Left ventricle myocardium inferior (tissue), 1 donor: ENCODE data around the gene TCEA3. TPM values are rescaled to one million over a fixed set of nuclear protein-coding genes. Genes with fewer than 3 reads are reported as not detected.

Experiments used
- DNase-seq: peaks from one replicate; pipeline ENCODE4 v3.0.0-alpha.2; 2020
- H3K27ac ChIP-seq: fragments of 200-600 bp; replicated peaks from 2 replicates; pipeline ENCODE4 v1.8.0; 2021
- H3K27me3 ChIP-seq: fragments of 200-600 bp; 2 replicates; pipeline ENCODE4 v1.8.0; 2021; ENCODE audit warnings: low read depth
- H3K36me3 ChIP-seq: fragments of 200-600 bp; 2 replicates; pipeline ENCODE4 v1.8.0; 2021
- H3K4me1 ChIP-seq: fragments of 200-600 bp; 2 replicates; pipeline ENCODE4 v1.8.0; 2021
- H3K4me3 ChIP-seq: fragments of 200-600 bp; 2 replicates; pipeline ENCODE4 v1.8.0; 2021; ENCODE audit warnings: mild to moderate bottlenecking, moderate library complexity
- H3K9me3 ChIP-seq: fragments of 200-600 bp; replicated peaks from 2 replicates; pipeline ENCODE4 v1.8.0; 2021
- CTCF ChIP-seq: fragments of 200-600 bp; IDR thresholded peaks from 2 replicates; pipeline ENCODE4 v1.8.0; 2021; ENCODE audit warnings: antibody characterized with exemption, mild to moderate bottlenecking, borderline replicate concordance
- intact Hi-C: fragments of 100-400 bp; cut with micrococcal nuclease; formaldehyde crosslinking; loops from one replicate; pipeline ENCODE4 v1.11.0; 2022
- total RNA-seq: library from RNA; stranded (reverse); fragmentation: NEBNext Ultra II Directional; extraction: Animal tissue kit (Norgen Biotek cat#: 25700); gene quantifications from one replicate; pipeline ENCODE4 v1.2.1, GENCODE V29; 2021
- donor health status: DM: no; HTN: yes; CAD: no; lungs with severe emphysema.

TCEA3 gene
- total RNA-seq, 1 donor from 2014 or later = 78.6 TPM

- DNase-seq = no peak
- H3K9me3 ChIP-seq = no peaks in the 10 kb centered on the region
- H3K36me3 ChIP-seq = peaks cover 7% of the 10 kb centered on the region
- H3K4me1 ChIP-seq = peaks cover 53% of the 10 kb centered on the region
- H3K27ac ChIP-seq = peak overlapping the region; percentile 25
- intact Hi-C loops = loop anchor here (10.0 kb wide), 1 partner anchor 64 kb away; the partner anchor contains the start of gene HNRNPR
- H3K4me3 ChIP-seq = no peak overlapping the region
- TF ChIP-seq CTCF = no peak
- H3K27me3 ChIP-seq = no peaks in the 10 kb centered on the region
Measured at GRCh38 chr1:23408797-23409290, 15.7 kb downstream of the TCEA3 start.

- Histone ChIP-seq H3K27ac (peak overlapping the region; percentile 27), H3K9me3 (no peaks in the 10 kb centered on the region), H3K4me1 (peaks cover 70% of the 10 kb centered on the region), H3K27me3 (no peaks in the 10 kb centered on the region), H3K36me3 (peaks cover 7% of the 10 kb centered on the region), H3K4me3 (no peak overlapping the region)
- TF ChIP-seq CTCF = no peak
- intact Hi-C loops = loop anchor here (10.0 kb wide), 1 partner anchor 62 kb away; the partner anchor contains the start of gene HNRNPR
- no peak for DNase-seq
Measured at GRCh38 chr1:23407016-23407630, 17.4 kb downstream of the TCEA3 start.

GRCh38 chr1:23405946-23406345 is 18.6 kb downstream of the TCEA3 start:
- Histone ChIP-seq H3K9me3 (no peaks in the 10 kb centered on the region), H3K27ac (peak overlapping the region; percentile 40), H3K36me3 (peaks cover 7% of the 10 kb centered on the region), H3K4me3 (no peak overlapping the region), H3K27me3 (no peaks in the 10 kb centered on the region), H3K4me1 (peaks cover 82% of the 10 kb centered on the region)
- no peak for DNase-seq
- intact Hi-C loops = loop anchor here (10.0 kb wide), 1 partner anchor 61 kb away; the partner anchor contains the start of gene HNRNPR
- TF ChIP-seq CTCF = no peak

- TF ChIP-seq CTCF = peak; percentile 99
- peaks cover 83% of the 10 kb centered on the region for H3K4me1 ChIP-seq
- intact Hi-C loops = loop anchor here (10.0 kb wide), 1 partner anchor 59 kb away; the partner anchor contains the start of gene HNRNPR
- H3K27ac ChIP-seq = peak overlapping the region; percentile 72
- H3K36me3 ChIP-seq = peaks cover 7% of the 10 kb centered on the region
- peak; percentile 88 for DNase-seq
- H3K9me3 ChIP-seq = no peaks in the 10 kb centered on the region
- H3K27me3 ChIP-seq = no peaks in the 10 kb centered on the region
- peak overlapping the region; percentile 36 for H3K4me3 ChIP-seq
Measured at GRCh38 chr1:23403735-23404486, 20.6 kb downstream of the TCEA3 start.

GRCh38 chr1:23403355-23403734 is 21.2 kb downstream of the TCEA3 start:
- Histone ChIP-seq H3K27ac (peak overlapping the region; percentile 72), H3K4me3 (no peak overlapping the region), H3K36me3 (peaks cover 3% of the 10 kb centered on the region), H3K4me1 (peaks cover 83% of the 10 kb centered on the region), H3K27me3 (no peaks in the 10 kb centered on the region), H3K9me3 (no peaks in the 10 kb centered on the region)
- no peak for TF ChIP-seq CTCF
- intact Hi-C loops = loop anchor here (10.0 kb wide), 1 partner anchor 59 kb away; the partner anchor contains the start of gene HNRNPR
- DNase-seq = no peak
